RWPE1 (cell line): ENCODE data around the gene PCSK1.
A peak's percentile ranks its signal among the peaks of the same experiment; 100 is the strongest.

Source experiments
- CTCF ChIA-PET: fragments of 350-600 bp; sonication (Branson Sonifier 250); formaldehyde crosslinking; extraction: SDS; loops from one replicate; lab custom pipeline; 2021; lab: Yijun Ruan, JAX
- POLR2A ChIA-PET: fragments of 400-600 bp; formaldehyde crosslinking; extraction: SDS; loops from one replicate; lab custom pipeline; 2020; ENCODE audit warnings: antibody characterized with exemption; ENCODE audit not compliant: low non-redundant PET; lab: Yijun Ruan, JAX
- DNase-seq: peaks from one replicate; pipeline ENCODE4 v3.0.0; 2012; ENCODE audit warnings: low spot score
- H3K27ac ChIP-seq: fragments of 450-650 bp; 2 replicates; pipeline ENCODE4 v1.5.1; 2017
- CTCF ChIP-seq: fragments of 450-650 bp; conservative IDR thresholded peaks from 2 replicates; pipeline ENCODE4 v1.5.1; 2017; ENCODE audit warnings: low read depth, mild to moderate bottlenecking

PCSK1 gene

GRCh38 chr5:96432216-96433065, 607 bp downstream of the PCSK1 start:
- ChIA-PET POLR2A (no interaction called here), CTCF (interaction anchor here (0.5 kb wide), 1 partner anchor 16 kb away, joined by 3 read pairs; no protein-coding TSS in a partner anchor)
- no peak for TF ChIP-seq CTCF
- no peak overlapping the region for H3K27ac ChIP-seq
- no peak for DNase-seq

- H3K27ac ChIP-seq: 0 out of 2 replicates have a peak overlapping the region, but pooled peaks have one; percentile 3
- ChIA-PET CTCF (interaction anchor here (0.9 kb wide), 1 partner anchor 171 kb away, joined by 4 read pairs; no protein-coding TSS in a partner anchor), POLR2A (no interaction called here)
- DNase-seq: peak; percentile 48
- no peak for TF ChIP-seq CTCF
Observed at GRCh38 chr5:96431376-96432187, 1.5 kb downstream of the PCSK1 start.

GRCh38 chr5:96427824-96428223, 5.2 kb downstream of the PCSK1 start:
- ChIA-PET POLR2A (no interaction called here), CTCF (no interaction called here)

GRCh38 chr5:96426831-96427230, 6.2 kb downstream of the PCSK1 start:
- TF ChIP-seq CTCF: no peak
- no peak overlapping the region for H3K27ac ChIP-seq
- POLR2A ChIA-PET: no interaction called here
- CTCF ChIA-PET: no interaction called here
- no peak for DNase-seq

More at GRCh38 chr5:96427824-96428223, 5.2 kb downstream of the PCSK1 start:
- no peak for TF ChIP-seq CTCF
- peak; percentile 40 for DNase-seq
- H3K27ac ChIP-seq: no peak overlapping the region

GRCh38 chr5:96425443-96425842, 7.6 kb downstream of the PCSK1 start:
- POLR2A ChIA-PET: no interaction called here
- H3K27ac ChIP-seq: no peak overlapping the region
- TF ChIP-seq CTCF: no peak
- DNase-seq: no peak
- CTCF ChIA-PET: interaction anchor here (0.6 kb wide), 3 partner anchors 323 to 1866 kb away, joined by 3 to 6 read pairs (median 3); no protein-coding TSS in a partner anchor

- DNase-seq: no peak
- TF ChIP-seq CTCF: no peak
- no peak overlapping the region for H3K27ac ChIP-seq
- POLR2A ChIA-PET: no interaction called here
- CTCF ChIA-PET: no interaction called here
Observed at GRCh38 chr5:96415897-96416296, 17.2 kb downstream of the PCSK1 start.
